Brain microvascular endothelial cell (primary cell): ENCODE data around the gene HBG1.

Experiments
- DNase-seq: peaks from one replicate; pipeline ENCODE4 v3.0.0-alpha.2; 2020
- H3K27ac ChIP-seq: fragments of 250-450 bp; sonication (Bioruptor Pico); 2 replicates; pipeline ENCODE4 v1.5.1; 2020; ENCODE audit warnings: mild to moderate bottlenecking, moderate library complexity
- H3K27me3 ChIP-seq: fragments of 250-450 bp; sonication (Bioruptor Pico); replicated peaks from 2 replicates; pipeline ENCODE4 v1.5.1; 2020; ENCODE audit warnings: mild to moderate bottlenecking
- H3K36me3 ChIP-seq: fragments of 250-450 bp; sonication (Bioruptor Pico); replicated peaks from 2 replicates; pipeline ENCODE4 v1.5.1; 2020; ENCODE audit warnings: mild to moderate bottlenecking
- H3K4me3 ChIP-seq: 2 replicates; pipeline ENCODE4 v1.5.1; 2011; ENCODE audit warnings: low read depth, mild to moderate bottlenecking, control low read depth, low read length, moderate library complexity
- CTCF ChIP-seq: IDR thresholded peaks from 2 replicates; pipeline ENCODE4 v1.5.1; 2011; ENCODE audit warnings: low read depth, mild to moderate bottlenecking, moderate library complexity, low read length, control low read depth, inconsistent platforms; ENCODE audit errors: missing control alignments
- in situ Hi-C: cut with HindIII; loops from 2 replicates; pipeline ENCODE4 v1.10.0; 2017; ENCODE audit warnings: low sequenced_read_pairs, low pct_ligation_motif_present

Gene HBG1

GRCh38 chr11:5243816-5244180 is 5.9 kb downstream of the HBG1 start:
- Histone ChIP-seq H3K4me3 (no peak overlapping the region), H3K36me3 (no peaks in the 10 kb centered on the region), H3K27ac (no peak overlapping the region), H3K27me3 (no peaks in the 10 kb centered on the region)
- in situ Hi-C loops: no loop called here
- DNase-seq: no peak
- no peak for TF ChIP-seq CTCF

- Histone ChIP-seq H3K4me3 (no peak overlapping the region), H3K36me3 (no peaks in the 10 kb centered on the region), H3K27ac (peak overlapping the region; percentile 6), H3K27me3 (no peaks in the 10 kb centered on the region)
- in situ Hi-C loops: no loop called here
- DNase-seq: peak; percentile 70
- TF ChIP-seq CTCF: no peak
Measured at GRCh38 chr11:5242933-5243815, 6.5 kb downstream of the HBG1 start.

- TF ChIP-seq CTCF: no peak
- Histone ChIP-seq H3K27me3 (no peaks in the 10 kb centered on the region), H3K4me3 (no peak overlapping the region), H3K27ac (no peak overlapping the region), H3K36me3 (no peaks in the 10 kb centered on the region)
- in situ Hi-C loops: no loop called here
- DNase-seq: no peak
Measured at GRCh38 chr11:5242208-5242607, 7.4 kb downstream of the HBG1 start.

- no peak overlapping the region for H3K27ac ChIP-seq
- TF ChIP-seq CTCF: no peak
- H3K36me3 ChIP-seq: no peaks in the 10 kb centered on the region
- in situ Hi-C loops: no loop called here
- no peak for DNase-seq
- H3K27me3 ChIP-seq: no peaks in the 10 kb centered on the region
- no peak overlapping the region for H3K4me3 ChIP-seq
Measured at GRCh38 chr11:5241458-5241857, 8.2 kb downstream of the HBG1 start.

- Histone ChIP-seq H3K36me3 (no peaks in the 10 kb centered on the region), H3K27ac (no peak overlapping the region), H3K27me3 (no peaks in the 10 kb centered on the region), H3K4me3 (no peak overlapping the region)
- no peak for TF ChIP-seq CTCF
- no peak for DNase-seq
- in situ Hi-C loops: no loop called here
Measured at GRCh38 chr11:5240458-5240857, 9.2 kb downstream of the HBG1 start.

GRCh38 chr11:5240056-5240455 is 9.6 kb downstream of the HBG1 start:
- TF ChIP-seq CTCF: no peak
- DNase-seq: no peak
- no peak overlapping the region for H3K27ac ChIP-seq
- no peaks in the 10 kb centered on the region for H3K27me3 ChIP-seq
- in situ Hi-C loops: no loop called here
- H3K36me3 ChIP-seq: no peaks in the 10 kb centered on the region
- no peak overlapping the region for H3K4me3 ChIP-seq
